ENCODE results near the gene IPPK.

GRCh38 chr9:92616655-92617111, 53.2 kb downstream of the IPPK start:
- TF ChIP-seq POLR2AphosphoS5 (IDR thresholded peaks at IDR 0.05) (no peak), CTCF (IDR thresholded peaks at IDR 0.05 in 8 of 11, conservative IDR thresholded peaks at IDR 0.05 in 3 of 11) (no peak)
